HG03066 (cell line): ENCODE results near the gene PPM1L.

Source experiments
- ATAC-seq: cut with Tn5 transposase; IDR thresholded peaks from one replicate; pipeline ENCODE4 v1.9.1; 2021; ENCODE audit warnings: low read depth; ENCODE audit not compliant: unreplicated experiment

The PPM1L gene

DNA sequence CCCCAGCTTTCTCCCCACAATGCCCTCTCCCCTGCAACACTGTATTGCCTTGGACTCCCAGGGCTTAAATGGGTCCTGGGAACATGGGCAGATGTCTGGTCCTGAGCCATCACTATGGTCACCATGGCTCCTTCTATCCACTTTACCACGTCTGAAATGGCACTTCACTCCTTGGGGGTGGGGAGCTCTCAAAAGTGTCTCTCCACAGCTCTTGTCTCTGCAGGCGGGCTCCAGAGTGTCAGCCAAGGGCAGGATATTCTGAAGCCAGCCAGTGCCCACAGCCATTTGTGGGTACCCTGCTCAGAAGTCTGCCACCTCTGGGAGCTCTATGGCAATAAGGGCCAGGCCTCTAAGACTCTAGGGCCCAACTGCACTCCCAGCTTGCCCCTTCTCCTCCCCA, 163.9 kb downstream of the PPM1L start:
- no peak for ATAC-seq

DNA sequence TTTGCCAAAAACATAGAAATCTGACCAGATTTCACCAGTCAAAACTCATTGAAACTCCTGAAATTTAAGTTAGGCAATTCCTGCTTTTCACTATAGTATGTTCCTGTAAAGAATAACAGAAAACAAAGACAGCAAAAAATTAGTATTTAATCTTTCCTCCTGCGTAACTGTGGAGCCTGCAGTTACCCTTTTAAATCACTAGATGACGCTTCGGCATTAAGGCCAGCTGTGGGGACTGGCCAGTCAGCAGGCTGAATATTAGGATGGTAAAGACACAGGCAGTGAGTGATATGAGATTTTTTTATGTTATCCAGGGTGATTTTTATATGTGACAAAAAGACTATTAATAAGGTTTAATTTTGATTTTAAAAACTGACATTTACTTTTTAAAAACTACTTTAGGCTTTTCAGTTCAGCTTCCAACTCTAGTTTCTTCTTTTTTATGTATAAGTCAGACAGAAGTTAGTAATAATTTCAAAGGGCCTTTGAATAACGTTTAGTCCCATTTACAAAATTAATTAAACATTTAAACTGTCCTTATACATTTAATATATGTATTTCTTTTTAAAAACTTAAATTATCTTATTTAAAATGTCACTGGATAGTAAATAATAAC, 165.1 kb downstream of the PPM1L start:
- no peak for ATAC-seq

DNA sequence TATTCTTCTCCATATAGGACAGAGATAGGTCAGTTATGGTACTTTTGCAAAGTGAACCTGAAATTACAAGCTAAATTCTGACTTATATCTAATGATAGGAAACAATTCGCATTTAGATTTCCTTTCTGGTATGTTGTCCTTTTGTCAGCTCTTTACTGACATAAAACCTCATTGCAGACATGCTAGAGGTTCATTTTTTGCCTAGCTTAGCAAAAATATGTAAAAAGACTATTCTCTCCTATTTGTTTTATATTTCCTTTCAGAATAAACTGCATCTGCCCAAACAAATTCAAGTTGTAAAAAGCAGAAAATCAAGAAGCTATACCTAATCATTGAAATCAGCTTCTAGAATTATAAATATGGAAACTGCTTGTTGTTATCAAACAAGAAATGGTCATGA, 168.7 kb downstream of the PPM1L start:
- ATAC-seq: no peak

DNA sequence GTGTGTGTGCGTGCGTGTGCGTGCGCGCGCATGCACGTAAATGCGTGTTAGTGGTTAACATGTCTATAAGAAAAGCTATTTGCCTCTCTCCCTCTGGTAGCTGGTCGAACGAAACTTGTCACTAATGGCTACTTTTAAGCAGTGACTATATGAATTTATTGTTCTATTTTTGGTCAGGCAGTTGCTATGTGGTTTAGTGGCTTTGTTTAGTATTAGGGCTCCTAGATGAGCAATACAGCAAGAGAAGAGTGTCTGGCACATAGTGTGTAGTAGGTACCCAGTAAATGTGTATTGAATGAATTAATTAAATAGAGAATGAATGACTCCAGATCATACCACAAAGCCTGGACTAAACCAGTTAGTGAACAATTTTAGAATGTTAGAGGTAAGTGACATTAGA, 171.6 kb downstream of the PPM1L start:
- ATAC-seq: no peak

DNA sequence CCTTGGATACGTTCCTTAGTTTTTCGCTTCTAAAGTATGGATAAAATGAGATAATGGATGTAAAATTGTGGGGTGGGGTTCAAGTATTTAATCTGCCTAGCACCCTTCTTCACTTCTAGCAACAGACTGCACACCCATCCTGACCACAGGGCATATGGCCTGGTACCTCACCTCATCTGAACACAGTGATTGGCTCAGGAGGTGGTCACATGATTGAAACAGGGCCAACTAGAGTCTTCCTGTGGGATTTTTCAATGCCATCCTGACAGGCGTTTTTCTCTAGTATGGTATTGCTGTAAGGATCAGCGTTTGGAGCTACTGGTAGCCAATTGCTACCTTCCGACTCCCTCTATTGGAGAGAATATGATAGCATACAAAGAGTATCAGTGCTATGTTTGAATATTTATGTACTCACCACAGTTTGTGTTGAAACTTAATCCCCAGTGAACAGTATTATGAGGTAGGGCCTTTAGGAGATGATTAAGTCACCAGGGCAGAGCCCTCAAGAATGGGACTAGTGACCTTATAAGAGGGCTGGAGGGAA, 172.2 kb downstream of the PPM1L start:
- ATAC-seq: no peak

DNA sequence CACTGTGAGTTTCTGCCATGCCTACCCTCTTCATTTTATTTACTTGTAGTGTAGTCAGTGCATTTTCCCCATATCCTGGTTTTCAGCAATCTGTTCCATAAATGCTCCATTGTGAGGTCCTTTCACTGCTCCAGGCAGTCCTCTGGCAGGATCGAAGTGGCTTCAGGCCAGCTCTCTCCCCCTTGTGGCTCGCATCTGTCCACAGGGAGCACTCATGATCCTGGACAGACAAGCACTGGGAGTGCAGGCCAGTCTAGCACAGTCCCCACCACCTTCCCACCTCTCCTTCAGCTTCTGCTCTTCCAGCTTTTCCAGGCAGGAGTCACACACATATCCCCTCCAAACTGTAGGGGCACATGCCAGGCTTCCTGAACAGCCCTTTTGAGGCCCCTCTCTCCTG, 173.6 kb downstream of the PPM1L start:
- ATAC-seq: no peak

DNA sequence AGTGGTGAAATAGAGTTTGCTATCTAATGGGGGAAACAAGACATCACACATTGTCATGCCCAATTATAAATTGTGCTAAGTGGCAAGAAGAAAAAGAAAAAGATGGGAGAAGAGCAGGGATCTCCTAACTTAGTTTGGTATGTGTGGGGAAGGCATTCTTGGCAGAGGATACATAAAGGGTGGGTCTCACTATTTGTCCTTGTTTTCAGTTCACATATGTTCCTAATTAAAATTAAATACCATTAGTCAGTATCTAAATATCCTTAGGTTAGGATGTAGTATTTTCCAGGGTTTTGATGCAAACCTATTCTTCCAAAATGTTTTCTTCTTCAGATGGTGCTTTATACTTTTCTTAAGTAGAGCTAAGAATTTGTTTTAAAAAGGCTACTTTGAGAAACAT, 175.4 kb downstream of the PPM1L start:
- ATAC-seq: no peak

DNA sequence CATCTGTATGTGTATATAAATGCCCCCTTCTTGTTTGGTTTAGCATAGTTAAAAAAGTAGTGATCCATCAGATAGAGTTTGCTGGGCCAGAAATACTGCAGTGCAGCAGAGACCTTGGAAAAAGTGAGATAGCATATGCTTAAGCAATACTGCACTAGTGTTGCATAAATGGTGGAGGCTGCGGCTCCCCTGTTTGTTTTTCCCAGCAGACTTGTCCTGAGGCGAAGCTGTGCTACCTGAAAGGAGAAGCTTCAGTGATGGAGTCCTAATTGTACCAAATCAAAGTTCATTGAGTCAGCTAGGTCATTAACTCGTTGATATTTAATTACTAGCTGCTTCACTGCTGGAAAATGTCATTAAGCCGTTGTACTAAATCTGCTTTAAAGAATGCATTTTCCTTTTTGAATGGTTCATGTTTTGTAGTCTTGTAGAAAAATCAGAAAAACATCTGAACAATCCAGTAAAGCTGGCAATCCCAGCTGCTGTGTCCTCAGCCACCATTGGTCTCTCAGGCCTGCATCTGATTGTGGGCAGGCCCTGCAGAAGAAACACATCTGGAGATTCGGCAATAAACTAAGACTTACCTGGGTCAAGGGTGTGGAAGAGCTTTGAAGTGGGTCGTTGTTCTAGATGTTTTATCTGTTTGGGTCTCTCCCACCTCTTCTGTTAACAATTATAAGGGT, 179.5 kb downstream of the PPM1L start:
- no peak for ATAC-seq

DNA sequence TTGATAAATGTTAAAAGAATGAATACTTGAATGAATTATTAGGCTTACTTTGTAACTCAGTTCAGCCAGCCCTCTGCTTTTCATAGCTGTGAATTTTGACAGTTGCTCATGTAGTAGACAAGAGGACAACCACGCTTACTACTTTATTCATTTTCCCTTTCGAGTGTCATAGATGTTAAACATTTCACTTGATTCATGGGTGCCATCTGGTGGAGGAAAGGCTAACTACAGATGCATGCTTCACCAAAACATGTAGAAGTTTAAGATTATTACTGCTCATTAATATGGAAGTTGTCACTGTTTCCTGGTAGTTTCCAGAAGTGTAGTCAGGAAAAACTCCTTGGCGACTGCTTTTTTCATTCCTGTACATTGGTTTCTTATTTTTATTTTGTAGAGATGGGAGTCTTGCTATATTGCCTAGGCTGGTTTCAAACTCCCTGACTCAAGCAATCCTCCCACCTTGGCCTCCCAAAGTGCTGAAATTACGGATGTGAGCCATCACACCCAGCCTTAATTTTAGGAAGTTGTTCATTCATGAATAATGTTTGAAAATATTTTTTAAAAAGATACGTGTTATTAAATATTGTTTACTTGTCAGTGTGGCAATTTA, 186.0 kb downstream of the PPM1L start:
- peak; percentile 78 for ATAC-seq

DNA sequence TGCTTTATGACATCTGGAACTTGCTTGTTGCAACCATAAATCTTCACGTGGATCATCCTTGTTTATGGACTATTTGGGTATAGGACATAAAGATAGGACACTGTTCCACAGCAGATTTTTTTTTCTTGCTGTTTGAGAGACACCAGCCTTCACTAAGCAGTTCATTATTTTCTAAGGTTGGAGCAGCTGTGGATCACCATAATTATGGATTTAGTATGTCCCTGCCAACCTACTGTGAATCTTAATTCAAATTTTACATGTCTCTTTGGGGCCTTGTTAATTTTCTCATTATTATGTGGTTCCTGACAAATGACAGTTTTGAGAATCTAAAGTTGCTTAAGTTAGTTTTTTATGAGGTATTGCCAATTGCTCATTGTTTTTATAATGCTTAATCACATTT, 188.0 kb downstream of the PPM1L start:
- ATAC-seq: no peak

DNA sequence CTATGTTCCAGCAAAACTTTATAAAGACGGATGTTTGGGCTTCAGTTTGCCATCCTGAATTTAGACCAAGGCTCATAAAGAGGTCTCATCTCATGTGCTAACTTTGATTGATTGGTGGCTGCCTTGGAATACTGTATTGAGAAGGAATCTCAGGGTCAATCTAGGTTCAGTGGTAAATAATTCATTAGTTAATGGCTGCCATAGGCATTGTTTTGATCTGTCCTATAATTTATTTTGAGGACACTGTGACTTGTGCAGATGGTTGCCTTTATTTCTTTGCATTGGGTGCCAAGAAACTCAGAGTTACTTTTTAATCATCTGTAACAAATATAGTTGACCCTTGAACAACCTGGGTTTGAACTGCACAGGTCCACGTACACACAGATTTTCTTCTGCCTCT, 189.3 kb downstream of the PPM1L start:
- no peak for ATAC-seq

DNA sequence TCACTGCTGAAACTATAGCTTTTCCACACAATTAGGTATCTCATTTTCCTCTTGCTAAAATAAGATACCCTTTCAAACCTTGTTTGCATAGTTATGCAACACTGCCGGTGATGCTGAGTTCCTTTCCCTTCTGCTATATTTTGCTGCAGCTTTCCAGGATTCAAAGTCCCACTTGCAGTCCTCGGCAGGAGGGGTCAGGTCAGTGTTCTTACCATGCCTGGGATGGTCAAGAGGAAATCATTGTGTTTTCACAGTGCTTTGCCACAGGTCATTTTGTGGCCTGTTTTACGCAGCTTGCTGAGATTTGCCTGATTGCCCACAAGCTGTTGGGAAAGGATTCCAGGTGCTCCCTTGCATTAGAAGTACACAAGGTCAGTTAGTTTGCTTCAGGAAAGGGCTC, 192.2 kb downstream of the PPM1L start:
- ATAC-seq: no peak

DNA sequence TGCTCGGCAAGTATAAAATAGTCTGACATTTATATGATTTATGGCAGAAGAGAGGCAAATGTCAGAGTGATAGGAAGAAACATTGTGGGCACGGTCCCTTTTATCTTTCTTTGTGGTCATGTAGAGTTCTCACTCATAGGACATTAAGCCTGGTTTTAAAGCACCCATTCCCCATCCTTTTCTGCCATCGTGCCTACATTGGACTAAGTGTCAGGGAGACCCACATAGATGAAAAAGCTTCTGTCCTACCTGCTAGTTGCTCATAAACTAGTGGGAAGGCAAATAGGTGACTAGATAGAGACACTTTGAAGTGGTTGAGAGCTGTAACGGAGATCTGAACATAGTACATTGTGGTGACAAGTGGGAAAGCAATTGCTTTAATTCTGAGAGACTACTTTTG, 193.4 kb downstream of the PPM1L start:
- ATAC-seq: no peak

DNA sequence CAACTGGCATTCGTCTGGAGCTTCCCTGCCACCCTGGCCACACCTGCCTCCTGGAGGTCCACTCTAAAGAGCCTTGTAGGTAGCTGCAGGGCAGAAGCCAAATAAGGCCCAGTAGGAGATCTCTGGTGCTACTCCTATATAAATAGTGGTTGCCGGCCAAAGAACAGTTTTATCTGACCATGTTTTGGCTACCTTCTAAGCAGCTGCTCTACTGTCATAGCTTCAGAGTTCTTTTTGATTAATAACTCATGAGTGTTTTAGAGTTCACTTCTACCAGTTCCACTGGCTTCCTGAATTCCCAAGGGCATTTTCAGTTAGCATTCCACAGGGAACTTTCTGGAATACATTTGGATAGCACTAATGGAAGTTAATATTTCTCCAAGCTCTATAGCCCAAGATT, 194.5 kb downstream of the PPM1L start:
- ATAC-seq: no peak

DNA sequence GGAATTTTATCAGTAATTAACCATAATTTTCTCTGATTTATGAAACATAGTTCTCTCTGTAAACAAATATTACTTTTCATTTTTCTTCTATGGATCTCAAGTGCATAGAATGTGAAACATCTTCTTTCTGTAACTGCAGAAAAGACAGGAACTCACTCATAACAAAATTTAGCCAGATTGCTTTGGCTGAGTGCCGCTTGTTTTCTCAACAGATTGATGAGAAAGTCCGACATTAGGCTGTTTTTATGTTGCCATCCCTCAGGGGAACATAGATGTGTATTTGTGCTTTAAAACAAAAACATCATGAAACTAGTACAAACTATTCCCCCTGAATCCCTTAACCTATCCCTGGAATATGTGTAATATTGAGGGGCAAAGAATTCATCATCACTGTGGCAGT, 194.9 kb downstream of the PPM1L start:
- no peak for ATAC-seq

DNA sequence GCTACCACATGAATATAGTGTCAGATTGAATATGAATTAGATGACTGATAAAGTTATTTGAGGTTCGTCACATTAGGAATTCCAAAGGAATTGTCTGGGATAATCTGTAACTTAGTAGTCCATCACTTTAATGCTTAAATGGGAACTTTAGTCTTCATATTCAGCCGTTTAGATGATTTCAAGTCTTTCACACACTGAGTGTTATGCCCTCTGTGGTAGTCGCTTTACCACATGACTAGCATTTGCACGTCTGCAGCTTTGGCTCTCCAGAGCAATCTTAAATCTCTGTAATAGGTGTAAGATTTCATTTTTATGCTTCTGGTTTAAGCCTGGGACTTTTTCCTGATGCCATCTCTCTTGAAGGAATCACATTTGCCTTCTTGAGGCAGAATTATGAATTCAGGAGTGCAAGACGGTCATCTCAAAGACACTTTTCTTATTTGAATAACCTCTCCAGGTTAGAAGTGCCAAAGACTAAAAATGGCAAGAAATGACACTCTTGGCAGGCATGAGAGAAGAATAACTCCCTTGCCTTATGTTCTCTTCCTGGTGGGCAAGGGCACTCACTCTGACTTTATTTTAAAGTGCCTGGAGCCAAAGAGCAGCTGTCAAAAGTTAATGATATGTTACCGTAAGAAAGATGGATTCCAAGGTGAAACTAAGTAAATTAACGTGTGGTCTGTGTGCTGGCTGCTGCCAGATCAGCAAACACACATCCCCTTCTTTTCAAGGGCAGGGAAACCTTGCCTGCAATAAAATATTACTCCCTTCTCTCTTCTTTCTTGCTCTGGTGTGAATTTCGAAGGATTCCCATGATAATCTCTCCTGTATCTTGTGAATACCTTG, 195.8 kb downstream of the PPM1L start:
- ATAC-seq: no peak

DNA sequence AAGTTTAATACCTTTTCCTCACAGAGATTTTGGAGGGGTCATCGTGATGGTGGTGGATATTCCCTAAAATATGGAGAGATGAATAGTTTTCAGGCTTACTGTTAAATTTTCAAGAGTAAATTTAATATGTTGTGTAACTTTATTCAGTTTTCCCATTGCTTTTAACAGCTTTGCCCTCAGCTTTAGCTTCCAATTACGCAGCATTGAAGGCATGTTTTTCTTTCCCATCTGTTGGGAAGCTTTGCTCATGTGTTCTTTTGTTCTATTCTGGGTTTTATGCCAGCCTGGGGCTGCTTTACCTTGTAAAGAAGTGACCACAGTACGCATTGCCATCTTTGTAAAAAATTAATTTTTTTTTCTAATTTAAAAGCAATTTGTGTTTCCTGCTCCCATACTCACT, 197.7 kb downstream of the PPM1L start:
- ATAC-seq: no peak

DNA sequence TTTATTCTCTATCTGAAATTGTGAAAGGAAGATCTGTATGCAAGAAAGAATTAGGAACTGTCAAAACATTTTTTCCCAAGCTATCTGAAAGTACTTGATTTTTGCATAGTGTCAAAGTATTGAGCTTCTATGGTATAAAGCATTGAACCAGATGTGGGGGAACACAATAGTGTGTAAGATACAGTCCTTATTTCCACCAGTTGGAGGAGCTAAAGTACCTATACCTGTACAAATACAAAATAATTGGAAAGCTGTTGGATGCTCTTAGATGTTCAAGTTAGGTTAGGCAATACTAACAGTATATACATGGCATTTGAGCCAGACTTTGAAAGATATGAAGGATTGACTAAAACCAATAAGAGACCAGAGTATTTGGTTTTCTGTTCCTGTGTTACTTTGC, 200.8 kb downstream of the PPM1L start:
- ATAC-seq: no peak

DNA sequence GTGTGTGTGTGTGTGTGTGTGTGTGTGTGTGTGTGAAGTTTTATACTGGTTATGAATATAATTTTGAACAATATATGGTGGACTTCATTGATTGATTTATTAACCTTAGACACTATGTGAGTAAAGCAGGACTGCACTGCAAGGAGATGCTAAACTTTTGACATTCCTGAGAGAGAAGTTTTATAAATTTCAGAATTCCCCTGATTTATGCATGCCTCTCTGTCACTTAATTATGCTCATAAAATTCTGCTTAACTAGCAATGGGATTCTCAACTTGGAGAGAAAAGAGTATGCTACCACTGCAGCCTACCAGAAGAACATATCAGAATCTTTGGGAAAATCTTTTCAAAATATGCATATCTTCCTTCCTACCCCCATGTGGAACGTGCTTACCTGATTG, 204.5 kb downstream of the PPM1L start:
- ATAC-seq: no peak

DNA sequence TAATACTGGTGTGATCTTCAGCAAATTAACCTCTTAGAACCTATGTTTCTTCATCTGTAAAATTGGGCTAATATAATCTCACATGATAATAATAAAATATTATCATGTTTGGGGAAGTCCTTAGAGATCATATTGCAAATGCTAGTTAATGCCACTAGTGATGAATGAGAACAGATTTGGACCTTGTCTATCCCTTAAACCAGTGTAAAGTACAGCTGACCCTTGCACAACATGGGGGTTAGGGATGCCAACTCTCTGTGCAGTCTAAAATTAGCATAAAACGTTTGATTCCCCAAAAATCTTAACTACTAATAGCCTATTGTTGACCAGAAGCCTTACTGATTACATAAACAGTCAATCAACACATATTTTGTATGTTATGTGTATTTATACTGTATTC, 207.9 kb downstream of the PPM1L start:
- ATAC-seq: no peak

DNA sequence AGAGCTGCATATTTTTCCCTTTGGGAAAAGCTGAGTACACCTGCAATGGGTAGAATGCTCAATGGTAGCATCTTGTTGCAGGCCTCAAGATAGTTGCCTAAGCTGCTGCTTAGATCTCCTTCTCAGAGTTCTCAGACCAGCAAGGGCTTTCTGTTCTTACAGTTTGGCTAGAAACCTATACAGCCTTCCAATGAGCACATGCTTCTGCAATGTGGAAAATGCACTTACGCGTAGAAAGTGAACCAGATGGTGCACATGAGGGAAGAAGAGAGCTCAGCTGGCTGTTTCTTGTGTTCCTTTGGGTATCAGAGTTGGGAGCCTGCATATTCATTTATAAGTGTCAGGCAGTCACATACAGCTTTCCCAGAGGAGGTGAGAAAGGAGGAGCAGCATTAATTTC, 212.7 kb downstream of the PPM1L start:
- no peak for ATAC-seq
